Upper lobe of left lung (tissue), 4 donors: ENCODE data around the gene PFKFB1.

Experiments
- CTCF ChIP-seq, 6 experiments: fragments of 450-650 bp in 4 of 6; fragments of 200-600 bp in 2 of 6; sonication (generic) in 2 of 6; IDR thresholded peaks; one replicate each; pipeline ENCODE4 v1.5.1; 2016 to 2019; ENCODE audit warnings: antibody characterized with exemption in 6 of 6
- EP300 ChIP-seq, 4 donors: sonication (generic); formaldehyde crosslinking; IDR thresholded peaks; one replicate each; pipeline ENCODE4 v1.5.1; 2017; ENCODE audit warnings: antibody characterized with exemption in 4 of 4, control low read depth in 2 of 4
- POLR2A ChIP-seq, 4 donors: fragments of 450-650 bp; IDR thresholded peaks; one replicate each; pipeline ENCODE4 v1.5.1; 2016 to 2017; ENCODE audit warnings: antibody characterized with exemption in 4 of 4, mild to moderate bottlenecking in 2 of 4
- POLR2AphosphoS5 ChIP-seq, 2 donors: sonication (generic); formaldehyde crosslinking; IDR thresholded peaks; one replicate each; pipeline ENCODE4 v1.5.1; 2017; ENCODE audit warnings: antibody characterized with exemption in 2 of 2

- TF ChIP-seq POLR2A (IDR thresholded peaks at IDR 0.05) (no peak), CTCF (IDR thresholded peaks at IDR 0.05) (no peak), POLR2AphosphoS5 (IDR thresholded peaks at IDR 0.05) (no peak), EP300 (IDR thresholded peaks at IDR 0.05) (no peak)
These were observed 921 bp downstream of the PFKFB1 start for GRCh38 chrX:54992911-54993622.
